Keratinocyte (primary cell): ENCODE measurements around the gene FAM120AOS. TPM values are rescaled to one million over a fixed set of nuclear protein-coding genes. Genes with fewer than 3 reads are reported as not detected.

Experiments used
- DNase-seq: peaks from one replicate; pipeline ENCODE4 v3.0.0-alpha.2; 2011; ENCODE audit warnings: low read depth, missing footprints, low spot score
- FAIRE-seq: peaks from 2 replicates; lab custom pipeline; 2011; peaks lifted over from hg19 to GRCh38; lab: Jason Lieb, UNC
- H2AFZ ChIP-seq: 2 replicates; pipeline ENCODE4 v1.6.0; 2012; ENCODE audit warnings: low read length, control low read depth, inconsistent platforms; ENCODE audit not compliant: control insufficient read depth
- H3K27ac ChIP-seq: 2 replicates; pipeline ENCODE4 v1.5.1; 2011; ENCODE audit warnings: low read length; ENCODE audit not compliant: control insufficient read depth, insufficient read depth
- H3K27me3 ChIP-seq: 3 replicates; pipeline ENCODE4 v1.6.0; 2011; ENCODE audit warnings: low read length; ENCODE audit not compliant: control insufficient read depth, insufficient read depth; ENCODE audit errors: extremely low read depth
- H3K36me3 ChIP-seq, 2 experiments: 2 replicates in 1 of 2; 3 replicates in 1 of 2; pipeline ENCODE4 v1.5.1; 2011; ENCODE audit warnings: low read length in 2 of 2, mild to moderate bottlenecking in 1 of 2; ENCODE audit not compliant: control insufficient read depth in 2 of 2, insufficient read depth in 2 of 2; ENCODE audit errors: extremely low read depth in 1 of 2
- H3K4me1 ChIP-seq: 3 replicates; pipeline ENCODE4 v1.5.1; 2011; ENCODE audit warnings: low read length; ENCODE audit not compliant: control insufficient read depth, insufficient read depth; ENCODE audit errors: extremely low read depth
- H3K4me2 ChIP-seq: 3 replicates; pipeline ENCODE4 v1.6.0; 2011; ENCODE audit warnings: low read depth, low read length; ENCODE audit not compliant: control insufficient read depth, insufficient read depth; ENCODE audit errors: extremely low read depth
- H3K4me3 ChIP-seq, 3 experiments: fragments of 200-600 bp in 1 of 3; sonication (generic) in 1 of 3; 2 replicates in 2 of 3; 3 replicates in 1 of 3; pipeline ENCODE4 v1.5.1; 2011 to 2016; ENCODE audit warnings: low read length in 3 of 3, mild to moderate bottlenecking in 3 of 3, control low read depth in 2 of 3, inconsistent platforms in 1 of 3, low read depth in 1 of 3, mixed read lengths in 1 of 3, mixed run types in 1 of 3, moderate library complexity in 1 of 3; ENCODE audit not compliant: control insufficient read depth in 2 of 3, insufficient read depth in 2 of 3; ENCODE audit errors: extremely low read depth in 1 of 3
- H3K79me2 ChIP-seq: 2 replicates; pipeline ENCODE4 v1.6.0; 2012; ENCODE audit warnings: low read length; ENCODE audit not compliant: control insufficient read depth, insufficient read depth
- H3K9ac ChIP-seq: 3 replicates; pipeline ENCODE4 v1.6.0; 2011; ENCODE audit warnings: low read length; ENCODE audit not compliant: control insufficient read depth, insufficient read depth; ENCODE audit errors: extremely low read depth
- H3K9me1 ChIP-seq: 3 replicates; pipeline ENCODE4 v1.6.0; 2011; ENCODE audit warnings: low read length; ENCODE audit not compliant: control insufficient read depth, insufficient read depth; ENCODE audit errors: extremely low read depth
- H3K9me3 ChIP-seq: 2 replicates; pipeline ENCODE4 v1.5.1; 2012; ENCODE audit warnings: low read depth, low read length; ENCODE audit not compliant: control insufficient read depth
- H4K20me1 ChIP-seq: 3 replicates; pipeline ENCODE4 v1.6.0; 2011; ENCODE audit warnings: low read length; ENCODE audit not compliant: control insufficient read depth, insufficient read depth; ENCODE audit errors: extremely low read depth
- CTCF ChIP-seq, 3 experiments: IDR thresholded peaks in 1 of 3; conservative IDR thresholded peaks in 1 of 3; optimal IDR thresholded peaks in 1 of 3; 2 replicates in 2 of 3; 3 replicates in 1 of 3; pipeline versions ENCODE3 to v1.5.1; 2011; ENCODE audit warnings: low read length in 3 of 3, mild to moderate bottlenecking in 3 of 3, moderate library complexity in 2 of 3, control low read depth in 1 of 3, inconsistent platforms in 1 of 3; ENCODE audit not compliant: insufficient read depth in 2 of 3; ENCODE audit errors: extremely low read depth in 1 of 3
- EZH2 ChIP-seq: IDR thresholded peaks from one replicate; pipeline ENCODE4 v1.6.1; 2012; ENCODE audit warnings: inconsistent platforms, mild to moderate bottlenecking, low read length, moderate library complexity
- dilution Hi-C: fragments of 300-500 bp; cut with MboI; formaldehyde crosslinking; loops from one replicate; pipeline ENCODE4 v1.7.0; 2020; ENCODE audit warnings: low sequenced_read_pairs; ENCODE audit not compliant: extremely low pct_ligation_motif_present
- polyA plus RNA-seq, 5 experiments: library from polyadenylated mRNA; depleted of rRNA in 3 of 5; stranded (reverse) in 3 of 5; stranded (forward) in 1 of 5; unstranded in 1 of 5; fragments of >200 nt; gene quantifications; 1 replicate in 1 of 5; 2 replicates in 3 of 5; 3 replicates in 1 of 5; pipeline versions ENCODE4 v1.2.1 to v1.2.3, GENCODE V29; 2011 to 2012; ENCODE audit warnings: missing spikeins in 2 of 5, low read depth in 1 of 5, low replicate concordance in 1 of 5

Gene FAM120AOS
- polyA plus RNA-seq, 1 donor (not counting 4 experiments of a cell fraction or from before 2014, with no cell fraction given) = 18.6 TPM

- no peak for FAIRE-seq
- TF ChIP-seq CTCF (optimal IDR thresholded peaks at IDR 0.05 in 1 of 3, IDR thresholded peaks at IDR 0.05 in 1 of 3, conservative IDR thresholded peaks at IDR 0.05 in 1 of 3; ENCODE audit: extremely low read depth in 1 of 3, insufficient read depth in 2 of 3, low read length in 3 of 3) (no peak), EZH2 (no peak)
- dilution Hi-C loops = no loop called here
Measured at GRCh38 chr9:93436655-93437407, 16.6 kb downstream of the FAM120AOS start.

GRCh38 chr9:93436218-93436617, 17.2 kb downstream of the FAM120AOS start:
- Histone ChIP-seq H3K9ac (no peak overlapping the region), H3K79me2 (no peaks in the 10 kb centered on the region), H4K20me1 (no peaks in the 10 kb centered on the region), H3K4me3 (no peak overlapping the region), H3K27me3 (no peaks in the 10 kb centered on the region), H3K9me3 (no peaks in the 10 kb centered on the region), H3K4me1 (no peaks in the 10 kb centered on the region), H3K36me3 (no peaks in the 10 kb centered on the region), H3K27ac (no peak overlapping the region), H3K4me2 (no peak overlapping the region), H3K9me1 (no peaks in the 10 kb centered on the region), H2AFZ (no peak overlapping the region)
- dilution Hi-C loops = no loop called here
- FAIRE-seq = no peak
- no peak for DNase-seq
- TF ChIP-seq CTCF (optimal IDR thresholded peaks at IDR 0.05 in 1 of 3, IDR thresholded peaks at IDR 0.05 in 1 of 3, conservative IDR thresholded peaks at IDR 0.05 in 1 of 3; ENCODE audit: extremely low read depth in 1 of 3, insufficient read depth in 2 of 3, low read length in 3 of 3) = no peak
- no peak for TF ChIP-seq EZH2

More at GRCh38 chr9:93436655-93437407, 16.6 kb downstream of the FAM120AOS start:
- Histone ChIP-seq H3K27ac (no peak overlapping the region), H3K4me1 (no peaks in the 10 kb centered on the region), H3K4me3 (no peak overlapping the region), H3K79me2 (no peaks in the 10 kb centered on the region), H3K9me3 (no peaks in the 10 kb centered on the region), H3K4me2 (no peak overlapping the region), H4K20me1 (no peaks in the 10 kb centered on the region), H3K9ac (no peak overlapping the region), H3K27me3 (no peaks in the 10 kb centered on the region), H3K36me3 (no peaks in the 10 kb centered on the region), H2AFZ (no peak overlapping the region), H3K9me1 (no peaks in the 10 kb centered on the region)
- DNase-seq = no peak
